Amygdala (tissue), 56 donors: ENCODE results near the gene ATXN1.
"Not testable (repeated sequence)": the region's sequence is repeated elsewhere in the genome, so short reads cannot be mapped to it uniquely, and the experiment has no call there.

Experiments
- DNase-seq, 56 donors: peaks; one replicate each; lab custom pipeline; 2025; lab: John Stamatoyannopoulos, UW

Gene ATXN1

GRCh38 chr6:16472349-16473069 is 288.8 kb downstream of the ATXN1 start:
- DNase-seq, result no peak

- DNase-seq, result no peak
These were observed 289.4 kb downstream of the ATXN1 start for GRCh38 chr6:16471910-16472297.

- no peak for DNase-seq
These were observed 289.9 kb downstream of the ATXN1 start for GRCh38 chr6:16471222-16471909.

GRCh38 chr6:16470502-16471221 is 290.6 kb downstream of the ATXN1 start:
- DNase-seq, result no peak

- DNase-seq, result no peak
These were observed 292.2 kb downstream of the ATXN1 start for GRCh38 chr6:16468991-16469615.

GRCh38 chr6:16466800-16467553 is 294.3 kb downstream of the ATXN1 start:
- DNase-seq, result no peak

- no peak for DNase-seq
These were observed 297.2 kb downstream of the ATXN1 start for GRCh38 chr6:16464045-16464444.

GRCh38 chr6:16463246-16463645 is 298.0 kb downstream of the ATXN1 start:
- DNase-seq, result not testable (repeated sequence)

GRCh38 chr6:16461491-16461890 is 299.8 kb downstream of the ATXN1 start:
- no peak for DNase-seq

- DNase-seq, result not testable (repeated sequence)
These were observed 301.8 kb downstream of the ATXN1 start for GRCh38 chr6:16459472-16459871.

- no peak for DNase-seq
These were observed 308.9 kb downstream of the ATXN1 start for GRCh38 chr6:16452348-16452747.

GRCh38 chr6:16450821-16451220 is 310.4 kb downstream of the ATXN1 start:
- DNase-seq, result no peak

- no peak for DNase-seq
These were observed 311.0 kb downstream of the ATXN1 start for GRCh38 chr6:16450285-16450684.

- no peak for DNase-seq
These were observed 315.0 kb downstream of the ATXN1 start for GRCh38 chr6:16446273-16446672.

- no peak for DNase-seq
These were observed 319.2 kb downstream of the ATXN1 start for GRCh38 chr6:16442031-16442430.

- no peak for DNase-seq
These were observed 320.0 kb downstream of the ATXN1 start for GRCh38 chr6:16441262-16441661.

GRCh38 chr6:16440636-16441212 is 320.5 kb downstream of the ATXN1 start:
- no peak for DNase-seq

- no peak for DNase-seq
These were observed 322.3 kb downstream of the ATXN1 start for GRCh38 chr6:16438718-16439591.

- DNase-seq, result no peak
These were observed 323.3 kb downstream of the ATXN1 start for GRCh38 chr6:16437984-16438383.
